AG09309 (cell line): ENCODE results near the gene STIM2.

Experiments
- DNase-seq: peaks from one replicate; pipeline ENCODE4 v3.0.0-alpha.2; 2010; ENCODE audit warnings: low read depth
- H3K4me3 ChIP-seq: 2 replicates; pipeline ENCODE4 v1.5.1; 2011; ENCODE audit warnings: mild to moderate bottlenecking, low read depth, low read length, moderate library complexity; ENCODE audit not compliant: control insufficient read depth
- CTCF ChIP-seq: IDR thresholded peaks from 2 replicates; pipeline ENCODE4 v1.5.1; 2011; ENCODE audit warnings: mild to moderate bottlenecking, low read depth, low read length, inconsistent platforms; ENCODE audit not compliant: insufficient read depth, control insufficient read depth; ENCODE audit errors: missing control alignments

Gene STIM2

GRCh38 chr4:26859762-26860156, 882 bp upstream of the STIM2 start:
- peak overlapping the region; percentile 57 for H3K4me3 ChIP-seq
- TF ChIP-seq CTCF, result no peak
- DNase-seq, result no peak

DNA sequence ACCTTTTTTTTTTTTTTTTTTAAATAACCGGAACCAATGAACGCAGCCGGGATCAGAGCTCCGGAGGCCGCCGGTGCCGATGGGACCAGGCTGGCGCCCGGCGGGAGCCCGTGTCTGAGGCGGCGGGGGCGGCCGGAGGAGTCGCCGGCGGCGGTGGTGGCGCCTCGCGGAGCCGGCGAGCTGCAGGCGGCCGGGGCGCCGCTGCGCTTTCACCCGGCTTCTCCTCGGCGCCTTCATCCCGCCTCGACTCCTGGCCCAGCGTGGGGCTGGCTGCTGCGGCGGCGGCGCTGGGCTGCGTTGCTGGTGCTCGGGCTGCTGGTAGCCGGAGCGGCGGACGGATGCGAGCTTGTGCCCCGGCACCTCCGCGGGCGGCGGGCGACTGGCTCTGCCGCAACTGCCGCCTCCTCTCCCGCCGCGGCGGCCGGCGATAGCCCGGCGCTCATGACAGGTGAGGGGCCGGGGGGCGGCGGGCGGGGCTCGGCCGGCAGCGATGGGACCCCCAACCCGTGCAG, 337 bp downstream of the STIM2 start:
- no peak for TF ChIP-seq CTCF
- no peak for DNase-seq

GRCh38 chr4:26861434-26862186, 969 bp downstream of the STIM2 start:
- TF ChIP-seq CTCF, result no peak
- peak overlapping the region; percentile 75 for H3K4me3 ChIP-seq
- DNase-seq, result no peak

More for the DNA sequence above, 337 bp downstream of the STIM2 start:
- peak overlapping the region; percentile 75 for H3K4me3 ChIP-seq

DNA sequence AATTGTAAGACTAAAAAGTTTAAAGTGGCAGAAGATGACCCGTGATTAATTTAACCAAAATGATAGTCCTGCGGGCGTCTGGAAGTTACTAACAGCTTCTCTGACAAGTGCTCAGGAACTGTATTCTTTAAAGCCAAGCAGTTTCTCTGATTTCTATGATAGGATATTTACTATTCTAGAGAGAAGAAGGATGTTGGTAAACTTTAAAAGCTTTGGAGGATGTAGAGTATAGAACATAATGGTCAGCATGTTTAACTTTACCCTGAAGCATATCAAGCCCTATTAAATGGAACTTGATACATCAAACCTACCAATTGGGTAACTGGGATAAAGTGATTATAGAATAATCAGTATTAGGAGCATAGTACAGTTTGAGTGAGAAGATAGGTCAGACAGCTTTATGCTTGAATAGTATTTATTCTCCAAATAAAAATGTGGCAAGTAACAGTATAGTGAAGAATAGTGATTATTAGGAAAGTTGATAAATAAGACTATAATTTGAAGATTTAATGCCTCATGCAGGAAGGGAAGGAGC, 1.8 kb downstream of the STIM2 start:
- peak overlapping the region; percentile 75 for H3K4me3 ChIP-seq
- TF ChIP-seq CTCF, result no peak
- DNase-seq, result no peak

DNA sequence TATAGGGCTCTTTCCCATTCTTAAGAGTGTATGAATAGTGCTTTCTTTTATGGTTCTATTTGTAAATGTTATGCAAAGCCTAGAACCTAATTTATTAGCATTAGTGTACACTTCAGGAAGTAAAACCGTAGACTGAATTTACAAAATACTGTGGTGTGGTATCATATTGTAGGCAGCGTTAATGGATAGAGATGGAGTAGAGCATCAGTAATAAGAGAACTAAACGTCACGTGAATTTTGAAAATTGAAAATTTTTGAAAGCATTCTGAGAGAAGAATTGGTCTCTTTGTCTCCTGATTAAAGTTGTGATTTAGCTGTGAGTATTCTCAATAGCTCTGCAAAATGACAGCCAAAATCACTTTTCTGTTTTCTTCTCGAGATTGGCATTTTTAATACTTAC, 2.9 kb downstream of the STIM2 start:
- no peak for DNase-seq
- H3K4me3 ChIP-seq, result no peak overlapping the region
- no peak for TF ChIP-seq CTCF

DNA sequence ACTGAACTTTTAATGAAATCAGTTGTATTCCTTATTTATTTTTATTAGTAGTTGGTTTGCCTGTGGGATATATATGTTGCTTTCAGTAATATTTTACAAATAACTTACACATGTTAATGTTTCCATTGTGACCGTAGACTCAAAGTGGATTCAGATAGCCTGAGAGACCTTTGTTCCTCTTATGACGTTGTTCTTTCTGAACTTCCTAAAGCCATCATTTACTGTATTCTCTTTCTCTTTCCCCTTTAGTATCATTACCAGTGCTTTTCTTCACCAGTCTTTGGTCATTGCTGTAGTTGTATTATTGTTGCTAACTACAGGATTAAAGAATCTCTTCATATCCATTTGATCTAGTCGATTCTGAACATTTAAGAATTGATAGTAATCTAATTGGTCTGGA, 4.3 kb downstream of the STIM2 start:
- DNase-seq, result no peak
- no peak for TF ChIP-seq CTCF

More for the DNA sequence above, 4.3 kb downstream of the STIM2 start:
- no peak overlapping the region for H3K4me3 ChIP-seq
